K562 (cell line): ENCODE data around the gene CPNE2. TPM values are rescaled to one million over a fixed set of nuclear protein-coding genes. Genes with fewer than 3 reads are reported as not detected.

Experiments
- ATAC-seq: fragments of 200-7000 bp; cut with Tn5 transposase; 3 replicates; pipeline ENCODE4 v1.9.1; 2020; ENCODE audit warnings: moderate library complexity
- BruUV-seq: library from RNA; stranded (reverse); fragments of 400-500 nt; replicated peaks from 2 replicates; lab custom pipeline; 2021; lab: Mats Ljungman, UMichigan
- CTCF ChIA-PET: fragments of 300-600 bp; formaldehyde crosslinking; extraction: SDS; loops from one replicate; lab custom pipeline; 2021; ENCODE audit warnings: low intra/inter-chr PET ratio; lab: Yijun Ruan, JAX
- POLR2A ChIA-PET: fragments of 300-600, 350-650 bp; sonication (Branson Sonifier 250); formaldehyde crosslinking; extraction: SDS; loops from one replicate; lab custom pipeline; 2021; ENCODE audit warnings: antibody characterized with exemption, inconsistent platforms; lab: Yijun Ruan, JAX
- DNase-seq, 4 experiments: peaks; one replicate each; pipeline versions ENCODE4 v3.0.0 to v3.0.0-alpha.2; 2011 to 2018; ENCODE audit warnings: low spot score in 3 of 4, mixed read lengths in 3 of 4; ENCODE audit errors: extremely low read depth in 1 of 4
- FAIRE-seq: peaks from 2 replicates; lab custom pipeline; 2011; peaks lifted over from hg19 to GRCh38; lab: Jason Lieb, UNC
- H2AFZ ChIP-seq: 2 replicates; pipeline ENCODE4 v1.6.0; 2011; ENCODE audit warnings: low read depth, low read length, control low read depth, inconsistent platforms
- H3K27ac ChIP-seq: fragments of 200-600 bp; 3 replicates; pipeline ENCODE4 v1.8.0; 2011; ENCODE audit warnings: low read depth, mild to moderate bottlenecking, control low read depth, inconsistent platforms, low read length, moderate library complexity, mixed read lengths; ENCODE audit errors: extremely low read depth
- H3K27me3 ChIP-seq, 2 experiments: fragments of 300-600 bp in 1 of 2; 2 replicates in 1 of 2; 3 replicates in 1 of 2; pipeline versions ENCODE4 v1.6.0 to v1.8.0; 2011; ENCODE audit warnings: inconsistent platforms in 2 of 2, low read length in 2 of 2, mild to moderate bottlenecking in 1 of 2, mixed read lengths in 1 of 2, moderate library complexity in 1 of 2; ENCODE audit not compliant: control insufficient read depth in 2 of 2, insufficient read depth in 2 of 2
- H3K36me3 ChIP-seq: fragments of 300-600 bp; 3 replicates; pipeline ENCODE4 v1.8.0; 2011; ENCODE audit warnings: mild to moderate bottlenecking, low read length, inconsistent platforms; ENCODE audit not compliant: control insufficient read depth, insufficient read depth
- H3K4me1 ChIP-seq, 2 experiments: fragments of 200-600 bp in 1 of 2; replicated peaks in 1 of 2; 2 replicates in 1 of 2; 3 replicates in 1 of 2; pipeline versions ENCODE4 v1.5.1 to v1.8.0; 2011; ENCODE audit warnings: inconsistent platforms in 2 of 2, low read length in 2 of 2, mild to moderate bottlenecking in 1 of 2, mixed read lengths in 1 of 2, moderate library complexity in 1 of 2; ENCODE audit not compliant: control insufficient read depth in 2 of 2, insufficient read depth in 2 of 2
- H3K4me2 ChIP-seq: 2 replicates; pipeline ENCODE4 v1.6.1; 2011; ENCODE audit warnings: low read length, control low read depth, inconsistent platforms, mixed read lengths; ENCODE audit not compliant: insufficient read depth
- H3K4me3 ChIP-seq: fragments of 200-600 bp; sonication (generic), shearing (Covaris generic); 2 replicates; pipeline ENCODE4 v1.5.1; 2016; ENCODE audit warnings: control low read depth, inconsistent platforms
- H3K79me2 ChIP-seq: fragments of 200-600 bp; 3 replicates; pipeline ENCODE4 v1.8.0; 2011; ENCODE audit warnings: low read length, inconsistent platforms; ENCODE audit not compliant: control insufficient read depth, insufficient read depth
- H3K9ac ChIP-seq, 2 experiments: 2 replicates each; pipeline versions ENCODE4 v1.6.0 to v1.6.1; 2011; ENCODE audit warnings: low read depth in 2 of 2, low read length in 2 of 2, control low read depth in 1 of 2, inconsistent platforms in 1 of 2, mild to moderate bottlenecking in 1 of 2, mixed read lengths in 1 of 2; ENCODE audit not compliant: insufficient read depth in 1 of 2
- H3K9me1 ChIP-seq: one replicate; pipeline ENCODE4 v1.6.0; 2011; ENCODE audit warnings: inconsistent platforms, mild to moderate bottlenecking, low read length, moderate library complexity; ENCODE audit not compliant: control insufficient read depth, insufficient read depth
- H3K9me3 ChIP-seq: replicated peaks from 2 replicates; pipeline ENCODE4 v1.5.1; 2011; ENCODE audit warnings: low read depth, low read length, inconsistent platforms; ENCODE audit not compliant: control insufficient read depth, insufficient read depth
- H4K20me1 ChIP-seq: replicated peaks from 2 replicates; pipeline ENCODE4 v1.6.1; 2011; ENCODE audit warnings: low read length, inconsistent platforms, mixed read lengths; ENCODE audit not compliant: control insufficient read depth, insufficient read depth
- BCOR ChIP-seq: fragments of 450-650 bp; IDR thresholded peaks from 2 replicates; pipeline ENCODE4 v1.6.1; 2016
- CBFA2T3 ChIP-seq: fragments of 450-650 bp; IDR thresholded peaks from 2 replicates; pipeline ENCODE4 v1.6.1; 2017
- FOSL1 ChIP-seq: fragments of 200-800 bp; sonication (Bioruptor generic); conservative IDR thresholded peaks from 2 replicates; pipeline ENCODE4 v1.6.1; 2016; ENCODE audit warnings: missing genetic modification characterization, missing compliant biosample characterization
- HBP1 ChIP-seq: fragments of 450-650 bp; formaldehyde crosslinking; IDR thresholded peaks from 2 replicates; pipeline ENCODE4 v1.4.0; 2022; ENCODE audit warnings: missing genetic modification characterization
- JUN ChIP-seq, 2 experiments: sonication (generic) in 1 of 2; formaldehyde crosslinking in 1 of 2; IDR thresholded peaks; 2 replicates each; pipeline versions ENCODE4 v1.6.1 to v1.8.0; 2012 to 2022; ENCODE audit warnings: borderline replicate concordance in 2 of 2, mild to moderate bottlenecking in 2 of 2, improper control_type of control experiment in 1 of 2, low read depth in 1 of 2, low read length in 1 of 2, missing genetic modification reagents in 1 of 2
- KDM1A ChIP-seq, 2 experiments: fragments of 450-650 bp; IDR thresholded peaks; 2 replicates each; pipeline ENCODE4 v1.6.1; 2016; ENCODE audit warnings: mild to moderate bottlenecking in 2 of 2
- PHF21A ChIP-seq: fragments of 450-650 bp; IDR thresholded peaks from 2 replicates; pipeline ENCODE4 v1.6.1; 2017; ENCODE audit warnings: low read depth, borderline replicate concordance
- RCOR1 ChIP-seq, 2 experiments: IDR thresholded peaks; 2 replicates each; pipeline ENCODE4 v1.6.1; 2012; ENCODE audit warnings: low read depth in 2 of 2, low read length in 2 of 2, borderline replicate concordance in 1 of 2, improper control_type of control experiment in 1 of 2
- VEZF1 ChIP-seq: fragments of 200-800 bp; sonication (Bioruptor generic); IDR thresholded peaks from 2 replicates; pipeline ENCODE4 v1.6.1; 2017; ENCODE audit warnings: missing genetic modification characterization, missing compliant biosample characterization
- ZNF263 ChIP-seq: sonication (generic); formaldehyde crosslinking; IDR thresholded peaks from 2 replicates; pipeline ENCODE4 v1.8.0; 2022; ENCODE audit warnings: mild to moderate bottlenecking, missing genetic modification reagents, borderline replicate concordance
- ZNF384 ChIP-seq: IDR thresholded peaks from 2 replicates; pipeline ENCODE4 v1.6.1; 2012; ENCODE audit warnings: low read depth, low read length, improper control_type of control experiment
- WGBS: fragments of 100-300 bp; shearing (Covaris generic); methylation state at CpG from one replicate; pipeline ENCODE4 v1.1.6; 2016; ENCODE audit warnings: low coverage, mixed read lengths; ENCODE audit not compliant: insufficient coverage; ENCODE audit errors: missing lambda C conversion rate; 5-methylcytosine and 5-hydroxymethylcytosine counted together
- in situ Hi-C: fragments of 300-500 bp; cut with MboI; formaldehyde crosslinking; loops from 4 replicates; pipeline ENCODE4 v1.15.0; 2018; ENCODE audit warnings: inconsistent platforms, mixed read lengths
- intact Hi-C: fragments of 100-400 bp; cut with micrococcal nuclease; formaldehyde crosslinking; loops from 2 replicates; pipeline ENCODE4 v1.14.2; 2022
- polyA plus RNA-seq, 8 experiments: library from polyadenylated mRNA; depleted of rRNA in 4 of 8; stranded (reverse) in 5 of 8; unstranded in 3 of 8; fragments of >200 nt; fragmentation: Nextera tagmentation in 2 of 8; fragmentation: Illumina TruSeq in 1 of 8; extraction: Ambion mirVana in 2 of 8; extraction: Trizol in 1 of 8; gene quantifications; 2 replicates each; pipeline versions ENCODE4 v1.2.1 to v1.2.3, GENCODE V29; 2011 to 2014; ENCODE audit warnings: inconsistent platforms in 1 of 8, missing spikeins in 1 of 8
- total RNA-seq, 7 experiments: library from RNA; depleted of rRNA in 6 of 7; stranded (reverse); fragments of >200 nt in 6 of 7; fragmentation: Illumina TruSeq in 2 of 7; extraction: Trizol in 2 of 7; gene quantifications; 2 replicates each; pipeline versions ENCODE4 v1.2.1 to v1.2.3, GENCODE V29; 2011 to 2021; ENCODE audit warnings: low replicate concordance in 1 of 7
- TF ChIP-seq, protein P1 (sequence below): sonication (generic); formaldehyde crosslinking; IDR thresholded peaks from 2 replicates; pipeline ENCODE4 v1.8.1; 2023; ENCODE audit warnings: mild to moderate bottlenecking, missing genetic modification reagents
- TF ChIP-seq, protein P2 (sequence below), 2 experiments: fragments of 450-650 bp in 1 of 2; sonication (generic) in 1 of 2; formaldehyde crosslinking in 1 of 2; IDR thresholded peaks in 1 of 2; conservative IDR thresholded peaks in 1 of 2; 2 replicates each; pipeline versions ENCODE4 v1.6.1 to v1.8.1; 2016 to 2023; ENCODE audit warnings: mild to moderate bottlenecking in 2 of 2, moderate library complexity in 2 of 2, inconsistent platforms in 1 of 2, missing genetic modification reagents in 1 of 2

The CPNE2 gene
- total and polyA plus RNA-seq, 9 of the 15 experiments (the other 6 are each of a cell fraction or from before 2014, with no cell fraction given) = 3.0 to 13.9 (median 8.6) TPM

DNA sequence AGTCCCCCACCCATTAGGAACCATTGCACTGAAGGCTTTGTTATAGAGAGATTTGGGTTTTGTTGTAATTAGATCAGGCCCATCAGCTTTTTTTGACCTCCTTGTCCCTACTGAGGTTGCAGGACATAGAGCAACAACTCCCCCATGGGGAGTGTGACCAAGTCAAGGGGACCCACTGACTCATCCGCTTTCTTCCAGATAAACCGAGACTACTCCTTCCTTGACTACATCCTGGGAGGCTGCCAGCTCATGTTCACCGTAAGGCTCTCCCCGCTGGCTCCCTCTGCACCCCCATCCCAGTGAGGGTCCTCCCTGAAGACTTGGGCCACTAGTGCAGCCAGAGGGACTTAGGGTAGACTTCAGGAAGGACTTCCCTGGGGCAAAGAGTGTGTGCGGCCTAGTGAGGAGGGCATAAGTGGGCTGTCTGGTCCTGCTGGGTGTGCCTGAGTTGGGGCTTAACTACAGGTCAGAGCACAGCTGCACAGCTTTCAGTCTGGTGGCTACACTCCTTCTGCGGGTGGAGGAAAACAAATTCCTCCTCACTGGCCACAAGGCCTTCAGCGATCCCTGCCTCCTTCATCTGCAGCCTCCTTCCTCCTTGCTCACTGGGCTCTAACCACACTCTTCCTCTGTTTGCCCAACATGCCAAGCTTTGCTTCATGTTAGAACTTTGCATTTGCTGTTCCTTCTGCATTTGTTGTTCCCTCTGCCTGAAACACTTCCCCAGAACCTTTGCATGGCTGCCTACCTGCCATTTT lies 31.0 kb downstream of the CPNE2 start:
- CTCF ChIA-PET = no interaction called here
- peak; percentile 80 for FAIRE-seq
- DNase-seq = peak in 3 of 4 experiments; percentile 40 to 57 (median 54)
- ATAC-seq = peak; percentile 55
- no peaks in the 10 kb centered on the region for H3K79me2 ChIP-seq
- in situ Hi-C loops = no loop called here
- POLR2A ChIA-PET = interaction anchor here (0.6 kb wide), 1 partner anchor 38 kb away, joined by 3 read pairs; no protein-coding TSS in a partner anchor
- intact Hi-C loops = no loop called here
- H3K9ac ChIP-seq = peak overlapping the region in 1 of 2 experiments; percentile 42; a peak in 1 of 4 replicates
- H2AFZ ChIP-seq = no peak overlapping the region
- no peaks in the 10 kb centered on the region for H3K9me1 ChIP-seq
- no peak overlapping the region for H3K27ac ChIP-seq
- no peaks in the 10 kb centered on the region for H3K9me3 ChIP-seq
- no peak overlapping the region for H3K4me3 ChIP-seq
- H3K4me2 ChIP-seq = no peak overlapping the region
- BruUV-seq = no TSS peak
- no peaks in the 10 kb centered on the region for H3K36me3 ChIP-seq
- WGBS = 27% methylated on average over 7 of the region's 7 CpGs
- peaks cover 7% of the 10 kb centered on the region in 2 experiments; a peak in 4 of 5 replicates for H3K4me1 ChIP-seq
- no peaks in the 10 kb centered on the region for H3K27me3 ChIP-seq
- no peaks in the 10 kb centered on the region; the same call in 1 of the 2 replicates for H4K20me1 ChIP-seq
- TF ChIP-seq RCOR1 (IDR thresholded peaks at IDR 0.05; ENCODE audit: borderline replicate concordance in 1 of 2, low read depth in 2 of 2, low read length in 2 of 2) (peak in 1 of 2 experiments; percentile 28; a peak in 1 of 4 replicates), ZNF384 (no peak), FOSL1 (tag) (peak; percentile 88), CBFA2T3 (0 out of 2 replicates have a peak, but pooled peaks have one; percentile 15), ZNF263 (CRISPR knock-in tag) (peak; percentile 90), VEZF1 (CRISPR knock-in tag) (peak; percentile 27; the same call in 1 of the 2 replicates), PHF21A (no peak), BCOR (peak; percentile 71), HBP1 (CRISPR knock-in tag) (no peak), KDM1A (IDR thresholded peaks at IDR 0.05) (peak; percentile 38 to 50; a peak in 2 of 4 replicates), JUN (IDR thresholded peaks at IDR 0.05; ENCODE audit: borderline replicate concordance, low read depth, low read length) (peak; percentile 55; the same call in 1 of the 2 replicates), JUN (CRISPR knock-in tag; IDR thresholded peaks at IDR 0.05; ENCODE audit: borderline replicate concordance) (no peak)
- TF ChIP-seq, protein P1, sequence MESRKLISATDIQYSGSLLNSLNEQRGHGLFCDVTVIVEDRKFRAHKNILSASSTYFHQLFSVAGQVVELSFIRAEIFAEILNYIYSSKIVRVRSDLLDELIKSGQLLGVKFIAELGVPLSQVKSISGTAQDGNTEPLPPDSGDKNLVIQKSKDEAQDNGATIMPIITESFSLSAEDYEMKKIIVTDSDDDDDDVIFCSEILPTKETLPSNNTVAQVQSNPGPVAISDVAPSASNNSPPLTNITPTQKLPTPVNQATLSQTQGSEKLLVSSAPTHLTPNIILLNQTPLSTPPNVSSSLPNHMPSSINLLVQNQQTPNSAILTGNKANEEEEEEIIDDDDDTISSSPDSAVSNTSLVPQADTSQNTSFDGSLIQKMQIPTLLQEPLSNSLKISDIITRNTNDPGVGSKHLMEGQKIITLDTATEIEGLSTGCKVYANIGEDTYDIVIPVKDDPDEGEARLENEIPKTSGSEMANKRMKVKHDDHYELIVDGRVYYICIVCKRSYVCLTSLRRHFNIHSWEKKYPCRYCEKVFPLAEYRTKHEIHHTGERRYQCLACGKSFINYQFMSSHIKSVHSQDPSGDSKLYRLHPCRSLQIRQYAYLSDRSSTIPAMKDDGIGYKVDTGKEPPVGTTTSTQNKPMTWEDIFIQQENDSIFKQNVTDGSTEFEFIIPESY (CRISPR knock-in tag) = no peak
- TF ChIP-seq, protein P2, sequence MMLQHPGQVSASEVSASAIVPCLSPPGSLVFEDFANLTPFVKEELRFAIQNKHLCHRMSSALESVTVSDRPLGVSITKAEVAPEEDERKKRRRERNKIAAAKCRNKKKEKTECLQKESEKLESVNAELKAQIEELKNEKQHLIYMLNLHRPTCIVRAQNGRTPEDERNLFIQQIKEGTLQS (IDR thresholded peaks at IDR 0.05) = peak; percentile 54; the same call in 1 of the 2 replicates
- TF ChIP-seq, protein P2 (CRISPR knock-in tag; conservative IDR thresholded peaks at IDR 0.05) = no peak
